OCI-LY1 (cell line): ENCODE data around the gene OS9.
A peak's percentile ranks its signal among the peaks of the same experiment; 100 is the strongest.

Experiments
- H2AFZ ChIP-seq: fragments of 200-600 bp; sonication (generic), shearing (Covaris generic); 2 replicates; pipeline ENCODE4 v1.6.0; 2014; ENCODE audit warnings: antibody characterized with exemption, mild to moderate bottlenecking, low read length
- H3F3A ChIP-seq: fragments of 200-600 bp; sonication (generic), shearing (Covaris generic); 2 replicates; pipeline ENCODE4 v1.6.0; 2014; ENCODE audit warnings: mild to moderate bottlenecking, antibody characterized with exemption, low read length, moderate library complexity; ENCODE audit not compliant: insufficient read depth
- H3K27ac ChIP-seq: fragments of 200-600 bp; sonication (generic); 2 replicates; pipeline ENCODE4 v1.5.1; 2014; ENCODE audit warnings: low read length, mixed run types, mild to moderate bottlenecking, low read depth; ENCODE audit not compliant: poor library complexity, severe bottlenecking
- H3K27me3 ChIP-seq: fragments of 200-600 bp; sonication (generic); 2 replicates; pipeline ENCODE4 v1.6.0; 2014; ENCODE audit warnings: antibody characterized with exemption, mild to moderate bottlenecking, low read length, moderate library complexity; ENCODE audit not compliant: insufficient read depth
- H3K36me3 ChIP-seq: fragments of 200-600 bp; sonication (generic); 2 replicates; pipeline ENCODE4 v1.6.1; 2014; ENCODE audit warnings: mild to moderate bottlenecking, antibody characterized with exemption, low read length, moderate library complexity, mixed read lengths; ENCODE audit not compliant: insufficient read depth
- H3K4me1 ChIP-seq: fragments of 200-600 bp; sonication (generic); 2 replicates; pipeline ENCODE4 v1.5.1; 2014; ENCODE audit warnings: mild to moderate bottlenecking, low read length, moderate library complexity; ENCODE audit not compliant: insufficient read depth, severe bottlenecking
- H3K4me2 ChIP-seq: fragments of 200-600 bp; sonication (generic), shearing (Covaris generic); 2 replicates; pipeline ENCODE4 v1.6.1; 2014; ENCODE audit warnings: low read length
- H3K4me3 ChIP-seq: fragments of 200-600 bp; sonication (generic); 2 replicates; pipeline ENCODE4 v1.5.1; 2014; ENCODE audit warnings: low read length, low read depth, mild to moderate bottlenecking, mixed read lengths; ENCODE audit not compliant: poor library complexity, severe bottlenecking
- H3K79me2 ChIP-seq: fragments of 200-600 bp; shearing (Covaris generic); 2 replicates; pipeline ENCODE4 v1.6.1; 2016; ENCODE audit warnings: mixed run types, low read length, mixed read lengths; ENCODE audit not compliant: insufficient read depth
- H3K9ac ChIP-seq: fragments of 200-600 bp; sonication (generic), shearing (Covaris generic); 2 replicates; pipeline ENCODE4 v1.6.1; 2014; ENCODE audit warnings: mild to moderate bottlenecking, low read length, mixed read lengths
- H3K9me2 ChIP-seq: fragments of 200-600 bp; sonication (generic), shearing (Covaris generic); 2 replicates; pipeline ENCODE4 v1.6.1; 2014; ENCODE audit warnings: low read depth, mild to moderate bottlenecking, low read length, mixed read lengths
- H3K9me3 ChIP-seq: fragments of 200-600 bp; shearing (Covaris generic); 2 replicates; pipeline ENCODE4 v1.6.1; 2014; ENCODE audit warnings: low read length, mixed read lengths
- H4K20me1 ChIP-seq: fragments of 200-600 bp; sonication (generic), shearing (Covaris generic); 2 replicates; pipeline ENCODE4 v1.6.0; 2016; ENCODE audit warnings: mild to moderate bottlenecking, low read length; ENCODE audit not compliant: insufficient read depth
- CTCF ChIP-seq: fragments of 200-600 bp; sonication (generic), shearing (Covaris generic); IDR thresholded peaks from 2 replicates; pipeline ENCODE4 v1.5.1; 2017; ENCODE audit warnings: mild to moderate bottlenecking, antibody characterized with exemption, low read length, moderate library complexity, mixed read lengths
- EZH2 ChIP-seq: fragments of 200-600 bp; sonication (generic), shearing (Covaris generic); IDR thresholded peaks from 2 replicates; pipeline ENCODE4 v1.8.0; 2017; ENCODE audit warnings: borderline replicate concordance, mixed run types, mild to moderate bottlenecking, antibody characterized with exemption, low read length, moderate library complexity, mixed read lengths

OS9 gene

GRCh38 chr12:57724936-57725740 is 31.2 kb downstream of the OS9 start:
- no peak overlapping the region for H3K4me3 ChIP-seq
- H3K9me2 ChIP-seq = no peaks in the 10 kb centered on the region
- H3K79me2 ChIP-seq = no peaks in the 10 kb centered on the region
- H3K4me1 ChIP-seq = peaks cover 4% of the 10 kb centered on the region
- H4K20me1 ChIP-seq = no peaks in the 10 kb centered on the region
- peaks cover 46% of the 10 kb centered on the region for H3K36me3 ChIP-seq
- no peaks in the 10 kb centered on the region for H3K9me3 ChIP-seq
- no peaks in the 10 kb centered on the region for H3K27me3 ChIP-seq
- no peak overlapping the region for H2AFZ ChIP-seq
- no peak for TF ChIP-seq EZH2
- TF ChIP-seq CTCF = no peak
- H3K4me2 ChIP-seq = no peak overlapping the region
- peaks cover 3% of the 10 kb centered on the region for H3F3A ChIP-seq
- H3K9ac ChIP-seq = no peak overlapping the region
- H3K27ac ChIP-seq = peak overlapping the region; percentile 51

DNA sequence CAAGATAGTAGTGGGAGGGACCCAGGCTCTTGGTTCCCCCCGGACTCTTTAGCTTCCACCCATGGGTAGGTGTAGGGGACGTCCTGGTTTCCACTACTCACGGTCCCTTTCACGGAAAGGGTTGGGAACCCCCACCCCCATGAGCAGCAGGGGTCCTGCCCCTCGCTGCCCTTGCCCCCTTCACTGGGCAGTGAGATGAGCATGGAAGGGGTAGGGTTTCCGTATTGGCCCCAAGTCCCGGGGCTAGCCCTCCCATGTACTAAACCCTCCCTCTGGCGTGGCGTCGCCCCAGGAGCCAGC is 31.9 kb downstream of the OS9 start:
- TF ChIP-seq CTCF = no peak
- no peak for TF ChIP-seq EZH2

GRCh38 chr12:57726151-57726883 is 32.4 kb downstream of the OS9 start:
- Histone ChIP-seq H3F3A (peaks cover 3% of the 10 kb centered on the region), H4K20me1 (no peaks in the 10 kb centered on the region), H3K27ac (no peak overlapping the region), H3K36me3 (peaks cover 45% of the 10 kb centered on the region), H3K27me3 (no peaks in the 10 kb centered on the region), H2AFZ (no peak overlapping the region), H3K9ac (no peak overlapping the region), H3K9me3 (no peaks in the 10 kb centered on the region), H3K4me2 (no peak overlapping the region), H3K9me2 (no peaks in the 10 kb centered on the region), H3K4me3 (no peak overlapping the region), H3K4me1 (peaks cover 4% of the 10 kb centered on the region), H3K79me2 (no peaks in the 10 kb centered on the region)
- TF ChIP-seq CTCF (peak; percentile 20; the same call in 1 of the 2 replicates), EZH2 (no peak)

More for the DNA sequence above, 31.9 kb downstream of the OS9 start:
- Histone ChIP-seq H2AFZ (no peak overlapping the region), H3K4me3 (no peak overlapping the region), H3K4me2 (no peak overlapping the region), H3K9me2 (no peaks in the 10 kb centered on the region), H4K20me1 (no peaks in the 10 kb centered on the region), H3K9me3 (no peaks in the 10 kb centered on the region), H3K36me3 (peaks cover 45% of the 10 kb centered on the region), H3F3A (peaks cover 3% of the 10 kb centered on the region), H3K4me1 (peaks cover 4% of the 10 kb centered on the region), H3K9ac (no peak overlapping the region), H3K79me2 (no peaks in the 10 kb centered on the region), H3K27ac (no peak overlapping the region), H3K27me3 (no peaks in the 10 kb centered on the region)
